HepG2 (cell line): ENCODE measurements around the gene GPR152. TPM values are rescaled to one million over a fixed set of nuclear protein-coding genes. Genes with fewer than 3 reads are reported as not detected.

ENCODE experiments used
- DNMT3B ChIP-seq: conservative IDR thresholded peaks from 2 replicates; pipeline ENCODE4 v1.6.1; 2016; ENCODE audit warnings: missing biosample characterization, control low read depth
- E2F1 ChIP-seq: sonication (generic); formaldehyde crosslinking; IDR thresholded peaks from 2 replicates; pipeline ENCODE4 v1.5.0; 2020; ENCODE audit warnings: missing genetic modification reagents
- HMGA1 ChIP-seq: sonication (generic); formaldehyde crosslinking; conservative IDR thresholded peaks from 2 replicates; pipeline ENCODE4 v1.4.0; 2020; ENCODE audit warnings: missing genetic modification reagents
- HOXA3 ChIP-seq: sonication (generic); formaldehyde crosslinking; IDR thresholded peaks from 2 replicates; pipeline ENCODE4 v1.5.0; 2020; ENCODE audit warnings: missing genetic modification reagents
- KDM1A ChIP-seq: IDR thresholded peaks from 2 replicates; pipeline ENCODE4 v1.6.1; 2016; ENCODE audit warnings: missing compliant biosample characterization
- MATR3 ChIP-seq: sonication (generic); formaldehyde crosslinking; IDR thresholded peaks from 2 replicates; pipeline ENCODE4 v1.4.0; 2020; ENCODE audit warnings: missing genetic modification reagents
- PHF5A ChIP-seq: IDR thresholded peaks from one replicate; pipeline ENCODE4 v1.6.1; 2018; ENCODE audit warnings: low read depth, missing genetic modification reagents; ENCODE audit not compliant: unreplicated experiment
- PRMT3 ChIP-seq: sonication (generic); formaldehyde crosslinking; IDR thresholded peaks from 2 replicates; pipeline ENCODE4 v1.8.1; 2022; ENCODE audit warnings: low read depth, mild to moderate bottlenecking, moderate library complexity, missing genetic modification reagents, borderline replicate concordance
- RAD51 ChIP-seq: fragments of 450-650 bp; IDR thresholded peaks from 2 replicates; pipeline ENCODE4 v1.6.1; 2016; ENCODE audit warnings: borderline replicate concordance
- TGIF2 ChIP-seq: IDR thresholded peaks from 2 replicates; pipeline ENCODE4 v1.6.1; 2016; ENCODE audit warnings: control low read depth, missing compliant biosample characterization
- ZFP41 ChIP-seq: sonication (generic); formaldehyde crosslinking; IDR thresholded peaks from 2 replicates; pipeline ENCODE4 v1.4.0; 2020; ENCODE audit warnings: mild to moderate bottlenecking, missing genetic modification reagents, borderline replicate concordance
- ZNF292 ChIP-seq: sonication (generic); formaldehyde crosslinking; IDR thresholded peaks from 2 replicates; pipeline ENCODE4 v1.8.1; 2022; ENCODE audit warnings: mild to moderate bottlenecking, low read depth, missing genetic modification reagents, borderline replicate concordance
- ZNF574 ChIP-seq: sonication (generic); formaldehyde crosslinking; IDR thresholded peaks from 2 replicates; pipeline ENCODE4 v1.4.0; 2020; ENCODE audit warnings: missing genetic modification reagents
- ZNF619 ChIP-seq: sonication (generic); formaldehyde crosslinking; IDR thresholded peaks from 2 replicates; pipeline ENCODE4 v1.4.0; 2020; ENCODE audit warnings: mild to moderate bottlenecking, missing genetic modification reagents
- ZNF816 ChIP-seq: sonication (generic); formaldehyde crosslinking; IDR thresholded peaks from 2 replicates; pipeline ENCODE4 v1.8.0; 2022; ENCODE audit warnings: missing genetic modification reagents, mild to moderate bottlenecking, borderline replicate concordance
- polyA plus RNA-seq, 8 experiments: library from polyadenylated mRNA; depleted of rRNA in 3 of 8; stranded (reverse) in 7 of 8; unstranded in 1 of 8; fragments of >200 nt; fragmentation: Illumina TruSeq in 4 of 8; extraction: Trizol in 4 of 8; gene quantifications; 2 replicates each; pipeline versions ENCODE4 v1.2.1 to v1.2.3, GENCODE V29; 2011 to 2016; ENCODE audit warnings: low read depth in 4 of 8, missing spikeins in 1 of 8, mixed read lengths in 1 of 8; ENCODE audit not compliant: insufficient read depth in 1 of 8
- total RNA-seq, 5 experiments: library from RNA; depleted of rRNA; stranded (reverse); fragments of >200 nt; fragmentation: Illumina TruSeq; extraction: Trizol; gene quantifications; 2 replicates each; pipeline ENCODE4 v1.2.3, GENCODE V29; 2016; ENCODE audit warnings: low read depth in 1 of 5
- TF ChIP-seq, protein P1 (sequence below), 2 experiments: IDR thresholded peaks; 2 replicates each; pipeline ENCODE4 v1.6.1; 2011 to 2012; ENCODE audit warnings: low read length in 2 of 2, borderline replicate concordance in 1 of 2, low read depth in 1 of 2, mild to moderate bottlenecking in 1 of 2, moderate library complexity in 1 of 2

Gene GPR152
- total and polyA plus RNA-seq, 2 of the 13 experiments (the other 11 are each of a cell fraction or from before 2014, with no cell fraction given), result not detected

- TF ChIP-seq RAD51, result no peak
- peak; percentile 45; the same call in 1 of the 2 replicates for TF ChIP-seq ZFP41 (CRISPR knock-in tag)
- TF ChIP-seq PHF5A (CRISPR knock-in tag), result peak; percentile 78
- TF ChIP-seq PRMT3 (CRISPR knock-in tag), result peak; percentile 70; the same call in 1 of the 2 replicates
- TF ChIP-seq ZNF292 (CRISPR knock-in tag), result no peak
- TF ChIP-seq HOXA3 (CRISPR knock-in tag), result peak; percentile 97
- TF ChIP-seq, protein P1, sequence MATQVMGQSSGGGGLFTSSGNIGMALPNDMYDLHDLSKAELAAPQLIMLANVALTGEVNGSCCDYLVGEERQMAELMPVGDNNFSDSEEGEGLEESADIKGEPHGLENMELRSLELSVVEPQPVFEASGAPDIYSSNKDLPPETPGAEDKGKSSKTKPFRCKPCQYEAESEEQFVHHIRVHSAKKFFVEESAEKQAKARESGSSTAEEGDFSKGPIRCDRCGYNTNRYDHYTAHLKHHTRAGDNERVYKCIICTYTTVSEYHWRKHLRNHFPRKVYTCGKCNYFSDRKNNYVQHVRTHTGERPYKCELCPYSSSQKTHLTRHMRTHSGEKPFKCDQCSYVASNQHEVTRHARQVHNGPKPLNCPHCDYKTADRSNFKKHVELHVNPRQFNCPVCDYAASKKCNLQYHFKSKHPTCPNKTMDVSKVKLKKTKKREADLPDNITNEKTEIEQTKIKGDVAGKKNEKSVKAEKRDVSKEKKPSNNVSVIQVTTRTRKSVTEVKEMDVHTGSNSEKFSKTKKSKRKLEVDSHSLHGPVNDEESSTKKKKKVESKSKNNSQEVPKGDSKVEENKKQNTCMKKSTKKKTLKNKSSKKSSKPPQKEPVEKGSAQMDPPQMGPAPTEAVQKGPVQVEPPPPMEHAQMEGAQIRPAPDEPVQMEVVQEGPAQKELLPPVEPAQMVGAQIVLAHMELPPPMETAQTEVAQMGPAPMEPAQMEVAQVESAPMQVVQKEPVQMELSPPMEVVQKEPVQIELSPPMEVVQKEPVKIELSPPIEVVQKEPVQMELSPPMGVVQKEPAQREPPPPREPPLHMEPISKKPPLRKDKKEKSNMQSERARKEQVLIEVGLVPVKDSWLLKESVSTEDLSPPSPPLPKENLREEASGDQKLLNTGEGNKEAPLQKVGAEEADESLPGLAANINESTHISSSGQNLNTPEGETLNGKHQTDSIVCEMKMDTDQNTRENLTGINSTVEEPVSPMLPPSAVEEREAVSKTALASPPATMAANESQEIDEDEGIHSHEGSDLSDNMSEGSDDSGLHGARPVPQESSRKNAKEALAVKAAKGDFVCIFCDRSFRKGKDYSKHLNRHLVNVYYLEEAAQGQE (IDR thresholded peaks at IDR 0.05; ENCODE audit: borderline replicate concordance in 1 of 2, low read depth in 1 of 2, low read length in 2 of 2), result no peak
- no peak for TF ChIP-seq MATR3 (CRISPR knock-in tag)
- peak; percentile 29; the same call in 1 of the 2 replicates for TF ChIP-seq KDM1A (CRISPR knock-in tag)
- peak; percentile 83 for TF ChIP-seq E2F1
- peak; percentile 91; the same call in 1 of the 2 replicates for TF ChIP-seq DNMT3B (CRISPR knock-in tag)
- peak; percentile 91; the same call in 1 of the 2 replicates for TF ChIP-seq ZNF816
- TF ChIP-seq TGIF2, result no peak; the same call in 1 of the 2 replicates
- no peak for TF ChIP-seq HMGA1 (CRISPR knock-in tag)
- TF ChIP-seq ZNF619 (CRISPR knock-in tag), result peak; percentile 92
- TF ChIP-seq ZNF574 (CRISPR knock-in tag), result peak; percentile 86
These were observed 30.6 kb upstream of the GPR152 start, which contains the start of gene AIP (continued) for GRCh38 chr11:67482827-67483798.
